Spinal cord (tissue), 10 donors: Measurements from ENCODE around the gene SERPINH1. TPM values are rescaled to one million over a fixed set of nuclear protein-coding genes. Genes with fewer than 3 reads are reported as not detected.
A peak's percentile ranks its signal among the peaks of the same experiment; 100 is the strongest.
"Not testable (repeated sequence)": the region's sequence is repeated elsewhere in the genome, so short reads cannot be mapped to it uniquely, and the experiment has no call there.

Experiments
- DNase-seq, 6 donors: peaks; one replicate each; pipeline versions ENCODE4 v3.0.0 to v3.0.0-alpha.2; 2013 to 2015; ENCODE audit warnings: low spot score in 6 of 6, low read depth in 4 of 6
- H3K27ac ChIP-seq: one replicate; pipeline ENCODE4 v1.5.1; 2013; ENCODE audit warnings: low read depth, low read length, control low read depth
- H3K27me3 ChIP-seq: one replicate; pipeline ENCODE4 v1.6.1; 2013; ENCODE audit warnings: low read length; ENCODE audit not compliant: control insufficient read depth, insufficient read depth
- H3K36me3 ChIP-seq: one replicate; pipeline ENCODE4 v1.6.1; 2013; ENCODE audit warnings: low read length; ENCODE audit not compliant: control insufficient read depth, insufficient read depth
- H3K4me1 ChIP-seq: one replicate; pipeline ENCODE4 v1.6.1; 2013; ENCODE audit warnings: low read length; ENCODE audit not compliant: control insufficient read depth, insufficient read depth
- H3K4me3 ChIP-seq: one replicate; pipeline ENCODE4 v1.5.1; 2013; ENCODE audit warnings: low read depth, low read length, control low read depth
- H3K9me3 ChIP-seq: one replicate; pipeline ENCODE4 v1.6.1; 2013; ENCODE audit warnings: low read length; ENCODE audit not compliant: control insufficient read depth, insufficient read depth
- whole genome bisulfite sequencing: methylation state at CpG from one replicate; pipeline ENCODE4 v1.1.5; 2013; ENCODE audit warnings: missing lambda C conversion rate; ENCODE audit not compliant: insufficient coverage; 5-methylcytosine and 5-hydroxymethylcytosine counted together
- polyA plus RNA-seq, 2 donors: library from polyadenylated mRNA; unstranded; fragments of 120-200 nt; gene quantifications; one replicate each; pipeline ENCODE4 v1.2.1, GENCODE V29; 2013; ENCODE audit not compliant: insufficient read length in 2 of 2
- total RNA-seq, 2 donors: library from RNA; depleted of rRNA in 1 of 2; stranded (reverse); fragments of 120-200 nt in 1 of 2; fragments of >200 nt in 1 of 2; gene quantifications; one replicate each; pipeline versions ENCODE4 v1.2.3 to v1.2.4, GENCODE V29; 2013 to 2014
- donor health status: healthy.

Gene SERPINH1
- total and polyA plus RNA-seq, 4 donors = 85.1 to 221 (median 148) TPM

DNA sequence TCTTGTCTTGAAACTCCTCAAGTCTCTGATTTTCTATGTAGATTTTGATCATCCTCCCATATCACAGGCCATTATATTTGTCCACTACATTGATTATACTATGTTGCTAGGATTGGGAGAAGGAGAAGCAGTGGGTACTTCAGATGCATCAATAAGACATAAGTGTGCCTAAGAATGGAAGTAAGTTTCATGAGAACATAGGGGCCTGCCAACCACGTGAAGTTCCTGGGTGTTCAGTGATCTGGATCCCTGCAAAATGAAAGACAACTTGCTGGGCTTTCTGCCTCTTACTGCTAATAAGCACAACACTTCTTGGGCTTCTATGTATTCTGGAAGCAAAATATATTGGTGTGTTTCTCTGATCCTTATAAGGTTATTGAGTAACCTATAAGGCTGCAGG lies 17.8 kb downstream of the SERPINH1 start:
- Histone ChIP-seq H3K27ac (no peak overlapping the region), H3K9me3 (no peaks in the 10 kb centered on the region), H3K4me3 (no peak overlapping the region), H3K27me3 (no peaks in the 10 kb centered on the region), H3K36me3 (no peaks in the 10 kb centered on the region), H3K4me1 (peaks cover 26% of the 10 kb centered on the region)
- 80% methylated on average over 1 of the region's 1 CpG for WGBS
- no peak for DNase-seq

DNA sequence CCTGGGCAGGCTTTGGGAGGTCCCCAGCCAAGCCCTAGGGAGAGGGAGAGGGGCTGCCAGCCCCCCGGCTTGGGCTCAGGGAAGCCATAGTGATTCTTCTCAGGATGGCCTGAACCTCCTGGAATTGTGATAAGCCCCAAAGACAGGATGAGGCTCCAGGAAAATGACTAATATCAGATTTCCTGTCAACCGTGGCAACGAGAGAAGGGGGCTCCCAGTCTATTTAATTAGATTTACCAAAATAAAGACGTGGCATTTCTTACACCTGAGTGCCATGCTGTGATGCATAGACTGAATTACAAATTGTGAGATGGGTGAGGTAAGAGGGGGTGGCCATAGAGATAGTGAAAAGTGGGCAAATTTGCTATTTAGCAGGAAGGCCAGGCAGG lies 20.4 kb downstream of the SERPINH1 start:
- H3K27me3 ChIP-seq = no peaks in the 10 kb centered on the region
- WGBS = 82% methylated on average over 2 of the region's 4 CpGs
- H3K27ac ChIP-seq = peak overlapping the region; percentile 92

DNA sequence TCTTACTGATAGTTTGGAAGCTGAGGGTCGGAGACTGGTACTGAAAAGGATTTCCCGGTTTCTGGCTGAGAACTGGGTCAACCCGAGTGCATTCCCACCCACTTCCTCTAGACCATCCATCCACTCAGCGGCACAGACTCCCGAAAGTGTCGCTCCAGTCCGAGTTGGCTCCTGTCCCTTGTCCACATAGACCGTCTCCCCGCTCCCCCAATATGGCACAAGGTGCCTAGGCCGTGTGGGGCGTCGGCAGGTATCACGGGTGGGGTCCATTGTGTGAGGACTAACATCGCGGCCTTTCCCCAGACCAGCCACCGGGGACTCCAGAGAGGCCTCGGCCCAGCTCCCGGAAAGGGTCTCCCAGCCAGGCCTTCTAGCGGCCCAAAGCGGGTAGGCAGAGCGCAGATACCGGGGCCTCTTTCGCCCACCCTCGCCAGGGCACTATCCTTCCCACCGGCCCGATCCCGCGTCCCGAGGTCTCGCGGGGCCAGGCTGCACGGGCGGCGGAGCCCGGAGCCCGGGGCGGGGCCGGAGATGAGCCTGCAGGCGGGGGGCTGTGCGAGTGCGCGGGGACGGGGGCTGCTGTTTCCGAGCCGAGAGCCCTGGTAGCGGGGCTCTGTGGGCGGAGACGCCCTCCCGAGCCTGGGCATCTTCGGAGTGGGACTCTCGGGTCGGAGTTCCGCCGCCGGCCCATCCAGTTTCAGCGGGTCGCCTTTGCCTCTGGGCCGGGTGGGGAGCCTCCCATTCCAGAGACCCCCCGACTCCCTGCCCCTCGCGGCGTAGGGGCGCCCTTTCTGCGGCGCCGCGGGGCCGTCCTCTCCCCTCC lies 21.1 kb downstream of the SERPINH1 start:
- Histone ChIP-seq H3K27me3 (no peaks in the 10 kb centered on the region), H3K4me1 (peaks cover 26% of the 10 kb centered on the region), H3K9me3 (no peaks in the 10 kb centered on the region), H3K36me3 (peaks cover 6% of the 10 kb centered on the region), H3K27ac (peak overlapping the region; percentile 92), H3K4me3 (peak overlapping the region; percentile 49)
- DNase-seq = peak in 4 of 6 donors; percentile 54 to 95 (median 80)
- 2% methylated on average over 66 of the region's 68 CpGs for WGBS

More for the DNA sequence above, 20.4 kb downstream of the SERPINH1 start:
- no peak for DNase-seq
- Histone ChIP-seq H3K36me3 (peaks cover under 1% of the 10 kb centered on the region), H3K4me1 (peaks cover 26% of the 10 kb centered on the region), H3K4me3 (peak overlapping the region; percentile 49), H3K9me3 (no peaks in the 10 kb centered on the region)

DNA sequence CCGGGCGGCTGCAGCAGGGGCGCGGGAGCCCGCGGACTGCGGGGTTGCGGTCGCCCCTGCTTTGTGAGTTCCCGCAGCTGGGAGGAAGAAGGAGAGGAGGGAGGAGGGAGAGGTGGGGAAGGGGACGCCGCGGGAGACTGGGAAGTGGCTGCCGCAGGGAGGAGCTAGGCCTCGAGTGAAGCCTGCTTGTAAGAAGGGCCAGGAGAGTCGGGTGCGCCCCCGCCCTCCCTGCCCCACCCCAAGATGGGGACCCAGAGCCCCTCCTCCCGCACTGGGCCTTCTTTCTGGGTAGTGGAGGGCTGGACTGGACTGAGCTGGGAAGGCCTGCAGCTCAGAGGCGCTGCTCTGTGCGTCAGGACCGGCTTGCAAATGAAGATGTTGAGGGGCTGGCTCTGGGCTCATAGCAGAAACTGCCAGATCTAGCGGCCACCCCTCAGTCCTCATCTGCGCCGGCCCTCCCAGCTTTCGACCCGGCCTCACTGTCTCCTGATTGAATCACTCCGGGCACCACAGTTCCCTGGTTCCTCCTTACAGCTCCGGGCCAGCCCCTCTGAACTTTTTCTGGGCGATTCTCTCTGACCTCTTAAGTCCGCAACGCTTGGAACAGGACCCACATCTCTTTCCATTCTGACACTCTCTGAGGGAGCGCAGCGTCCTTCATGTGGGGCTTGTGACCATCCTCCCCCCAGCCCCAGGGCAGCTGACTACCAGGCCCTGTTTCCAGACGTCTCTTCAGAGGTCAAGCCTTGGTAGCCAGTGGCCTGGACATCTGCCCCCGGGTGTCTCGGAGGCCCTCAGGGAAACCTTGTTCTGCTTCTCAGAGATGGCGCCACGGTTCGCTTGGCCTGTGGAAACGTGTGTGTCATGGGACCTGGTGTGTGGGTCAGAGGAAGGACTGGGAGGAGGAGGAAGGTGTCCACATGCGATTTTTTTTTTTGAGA lies 21.9 kb downstream of the SERPINH1 start:
- Histone ChIP-seq H3K27me3 (no peaks in the 10 kb centered on the region), H3K27ac (peak overlapping the region; percentile 92), H3K36me3 (peaks cover 11% of the 10 kb centered on the region), H3K9me3 (no peaks in the 10 kb centered on the region), H3K4me3 (peak overlapping the region; percentile 49), H3K4me1 (peaks cover 26% of the 10 kb centered on the region)
- WGBS = 20% methylated on average over 32 of the region's 42 CpGs
- peak in 4 of 6 donors; percentile 51 to 94 (median 72) for DNase-seq

DNA sequence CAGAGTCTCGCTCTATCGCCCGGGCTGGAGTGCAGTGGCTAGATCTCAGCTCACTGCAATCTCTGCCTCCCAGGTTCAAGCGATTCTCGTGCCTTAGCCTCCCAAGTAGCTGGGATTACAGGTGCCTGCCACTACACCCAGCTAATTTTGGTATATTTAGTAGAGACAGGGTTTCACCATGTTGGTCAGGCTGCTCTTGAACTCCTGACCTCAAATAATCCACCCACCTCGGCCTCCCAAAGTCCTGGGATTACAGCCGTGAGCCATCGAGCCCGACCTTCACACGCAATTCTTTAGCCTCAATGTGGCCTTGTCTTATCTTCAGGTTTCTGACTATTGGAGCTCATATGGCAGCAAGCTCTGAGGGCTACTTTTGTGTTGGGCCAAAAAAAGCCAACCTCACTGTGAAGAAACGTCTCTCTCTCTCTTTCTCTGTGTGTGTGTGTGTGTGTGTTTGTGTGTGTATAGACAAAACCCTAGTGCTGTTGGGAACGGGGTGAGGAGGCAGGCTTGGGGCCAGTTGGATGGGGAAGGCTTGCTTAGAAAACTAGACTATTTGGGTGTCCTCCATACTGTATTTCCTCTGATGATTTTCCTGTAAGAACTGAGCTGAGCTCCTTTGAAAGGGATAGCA lies 22.7 kb downstream of the SERPINH1 start:
- H3K4me3 ChIP-seq, H3K9me3 ChIP-seq, H3K27me3 ChIP-seq: not testable (repeated sequence)
- 84% methylated on average over 10 of the region's 12 CpGs for WGBS
- Histone ChIP-seq H3K36me3 (peaks cover 13% of the 10 kb centered on the region), H3K4me1 (peaks cover 26% of the 10 kb centered on the region), H3K27ac (peak overlapping the region; percentile 92)
- peak in 1 of 6 donors; percentile 57 for DNase-seq

DNA sequence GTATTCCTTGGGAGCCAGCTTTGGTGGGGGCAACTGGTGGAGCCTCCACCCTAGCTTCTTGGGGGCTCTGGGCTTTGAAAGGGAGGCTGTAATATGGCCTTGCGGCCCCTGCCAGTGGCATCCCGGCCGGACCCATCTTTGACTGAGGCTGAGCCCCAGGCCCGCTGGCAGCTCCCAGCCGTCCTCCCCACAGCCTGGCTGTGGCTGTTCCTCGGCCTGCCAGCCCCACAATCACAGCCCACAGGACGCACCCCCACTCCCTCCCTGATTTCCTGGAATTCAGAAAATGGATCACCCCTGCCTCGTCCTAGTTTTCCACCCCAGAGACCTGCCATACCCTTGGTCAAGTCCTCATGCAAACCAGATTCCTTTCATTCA lies 23.2 kb downstream of the SERPINH1 start:
- no peaks in the 10 kb centered on the region for H3K27me3 ChIP-seq
- H3K36me3 ChIP-seq = peaks cover 13% of the 10 kb centered on the region
- H3K9me3 ChIP-seq = no peaks in the 10 kb centered on the region
- H3K4me1 ChIP-seq = peaks cover 26% of the 10 kb centered on the region
- peak overlapping the region; percentile 92 for H3K27ac ChIP-seq
- no peak overlapping the region for H3K4me3 ChIP-seq
- no peak for DNase-seq
- 87% methylated on average over 8 of the region's 8 CpGs for WGBS

DNA sequence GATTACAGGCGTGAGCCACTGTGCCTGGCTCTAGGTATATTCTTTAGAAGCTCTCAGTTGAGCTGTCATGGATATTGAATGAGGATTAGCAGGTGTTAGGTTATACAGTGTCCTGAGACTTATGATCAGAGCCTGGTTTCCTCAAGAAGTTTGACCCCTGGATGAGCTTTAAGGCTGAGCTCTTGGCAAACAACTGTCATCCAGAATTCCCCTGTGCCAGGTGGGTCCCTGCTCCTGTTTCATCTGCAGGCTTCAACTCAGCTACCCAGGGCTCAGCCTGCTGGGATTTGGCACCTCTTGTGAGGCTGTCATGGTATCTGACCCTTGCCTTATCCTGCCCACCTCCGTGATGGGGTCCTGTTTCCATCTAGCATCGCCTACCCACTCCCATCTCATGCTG lies 24.3 kb downstream of the SERPINH1 start:
- Histone ChIP-seq H3K4me3 (no peak overlapping the region), H3K27me3 (no peaks in the 10 kb centered on the region), H3K36me3 (peaks cover 13% of the 10 kb centered on the region), H3K27ac (no peak overlapping the region), H3K4me1 (peaks cover 26% of the 10 kb centered on the region), H3K9me3 (no peaks in the 10 kb centered on the region)
- 100% methylated on average over 2 of the region's 3 CpGs for WGBS
- DNase-seq = no peak

DNA sequence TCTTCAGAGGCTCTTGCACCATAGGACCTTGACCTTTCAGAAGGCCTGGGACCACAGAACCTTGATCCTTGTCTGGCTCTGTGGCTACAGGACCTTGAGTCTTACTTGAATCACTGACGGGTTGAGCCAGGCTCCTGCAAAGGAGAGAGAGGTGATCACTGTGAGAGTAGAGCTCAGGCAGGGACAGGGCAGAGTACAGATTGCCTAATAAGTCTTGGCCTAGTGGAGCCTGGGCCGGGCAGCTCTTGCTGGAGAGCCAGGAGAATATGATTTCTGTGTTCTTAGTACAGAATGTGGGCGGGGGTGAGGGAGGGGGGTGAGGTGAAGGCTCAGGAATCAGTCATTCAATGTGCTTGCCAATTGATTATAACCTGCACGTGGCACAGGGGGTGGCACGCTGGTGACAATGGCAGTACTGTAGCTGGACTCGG lies 26.0 kb downstream of the SERPINH1 start:
- WGBS = 96% methylated on average over 6 of the region's 6 CpGs
- Histone ChIP-seq H3K4me1 (peaks cover 26% of the 10 kb centered on the region), H3K27ac (no peak overlapping the region), H3K27me3 (no peaks in the 10 kb centered on the region), H3K36me3 (peaks cover 13% of the 10 kb centered on the region), H3K4me3 (no peak overlapping the region), H3K9me3 (no peaks in the 10 kb centered on the region)
- DNase-seq = no peak

DNA sequence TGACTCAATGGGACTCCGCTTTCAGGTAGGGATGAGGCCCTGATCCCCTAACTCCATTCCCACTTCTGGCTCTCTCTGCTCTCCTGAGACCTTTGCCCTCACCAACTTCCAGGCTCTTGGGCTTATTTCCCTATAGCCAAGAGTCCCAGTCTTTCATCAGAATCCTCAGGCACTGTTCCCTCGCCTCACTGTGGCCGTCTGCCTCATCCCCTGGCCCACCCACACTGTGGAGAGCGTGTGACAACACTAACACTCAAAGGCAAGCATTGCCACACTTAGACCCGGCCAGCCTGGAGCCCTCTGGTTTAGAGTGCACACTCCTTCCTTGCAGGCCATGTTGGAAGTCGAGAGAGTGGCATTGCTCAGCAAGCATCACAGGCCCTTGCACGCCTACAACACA lies 27.0 kb downstream of the SERPINH1 start:
- Histone ChIP-seq H3K4me3 (no peak overlapping the region), H3K27ac (no peak overlapping the region), H3K27me3 (no peaks in the 10 kb centered on the region), H3K9me3 (no peaks in the 10 kb centered on the region), H3K4me1 (peaks cover 28% of the 10 kb centered on the region), H3K36me3 (peaks cover 13% of the 10 kb centered on the region)
- no peak for DNase-seq
- 81% methylated on average over 7 of the region's 7 CpGs for WGBS
